Activated CD4-positive, alpha-beta T cell treated with anti-CD3 and anti-CD28 coated beads for 24 hours (primary cell): ENCODE results near the gene MVB12B.
"Not testable (repeated sequence)": the region's sequence is repeated elsewhere in the genome, so short reads cannot be mapped to it uniquely, and the experiment has no call there.

Experiments
- DNase-seq, 2 donors: peaks; one replicate each; pipeline ENCODE4 v3.0.0-alpha.2; 2020; ENCODE audit warnings: low read depth in 2 of 2

MVB12B gene

DNA sequence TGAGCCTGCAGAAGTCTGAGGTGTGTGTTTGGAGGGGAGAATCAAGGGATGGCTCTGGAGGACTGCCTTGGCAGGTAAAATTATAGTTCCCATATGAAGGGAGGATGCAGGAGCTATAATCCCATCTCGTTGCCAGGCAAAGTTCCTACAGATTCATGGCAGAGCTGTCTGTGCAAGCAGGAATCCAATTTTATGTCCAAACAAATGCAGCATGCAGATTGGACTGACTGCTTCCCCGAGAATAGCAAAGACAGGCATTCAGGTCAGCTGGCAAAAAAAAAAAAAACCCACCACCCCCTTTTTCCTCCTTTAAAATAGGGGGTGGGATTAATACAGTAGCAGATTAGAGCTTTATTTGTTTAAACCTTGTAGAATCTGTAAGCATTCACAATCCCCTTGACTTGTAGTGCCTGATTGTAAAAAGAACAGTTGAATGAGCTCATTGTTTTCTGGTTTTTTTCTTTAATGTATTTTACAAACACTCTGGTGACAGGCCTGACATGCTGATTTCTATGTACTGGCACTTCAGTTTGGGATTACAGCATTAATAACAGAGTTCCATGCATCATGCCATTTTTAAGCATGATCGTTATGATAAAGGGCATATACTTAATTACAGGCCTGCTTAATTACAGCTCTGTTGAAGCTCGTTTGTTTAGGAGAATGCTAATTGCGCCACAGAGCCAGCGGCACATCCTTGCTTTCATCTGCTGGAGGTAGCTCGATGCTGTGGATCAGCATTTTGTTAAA, 145.7 kb downstream of the MVB12B start:
- no peak for DNase-seq

- DNase-seq, result no peak
Measured at GRCh38 chr9:126472948-126473298, 146.3 kb downstream of the MVB12B start.

DNA sequence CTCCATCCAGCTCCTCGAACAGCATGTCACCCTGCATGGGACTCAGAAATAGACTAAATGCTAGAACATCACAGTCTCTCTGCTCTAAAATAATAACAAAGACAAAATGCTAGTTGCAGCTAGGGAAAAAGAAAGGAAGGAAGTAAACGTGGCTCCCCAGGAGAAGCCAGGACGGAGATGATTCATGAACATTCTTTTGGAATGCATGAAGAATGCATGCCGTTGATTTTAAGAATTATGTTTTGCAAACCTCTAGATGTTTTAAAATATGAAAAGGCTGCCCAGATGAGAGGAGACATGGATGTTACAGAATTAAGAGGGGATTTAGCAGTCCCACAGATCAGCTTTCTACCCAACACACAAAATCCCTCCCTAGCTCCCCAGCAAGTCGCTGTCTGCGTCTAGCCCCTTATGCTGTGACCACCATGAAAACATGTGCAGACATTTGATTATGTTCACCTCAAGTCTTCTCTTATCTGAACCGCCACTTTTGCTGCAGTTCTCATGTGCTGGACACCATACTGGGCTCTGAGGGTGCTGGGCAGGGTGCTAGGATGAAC, 147.7 kb downstream of the MVB12B start:
- DNase-seq, result no peak

- DNase-seq, result no peak
Measured at GRCh38 chr9:126474786-126475485, 148.3 kb downstream of the MVB12B start.

DNA sequence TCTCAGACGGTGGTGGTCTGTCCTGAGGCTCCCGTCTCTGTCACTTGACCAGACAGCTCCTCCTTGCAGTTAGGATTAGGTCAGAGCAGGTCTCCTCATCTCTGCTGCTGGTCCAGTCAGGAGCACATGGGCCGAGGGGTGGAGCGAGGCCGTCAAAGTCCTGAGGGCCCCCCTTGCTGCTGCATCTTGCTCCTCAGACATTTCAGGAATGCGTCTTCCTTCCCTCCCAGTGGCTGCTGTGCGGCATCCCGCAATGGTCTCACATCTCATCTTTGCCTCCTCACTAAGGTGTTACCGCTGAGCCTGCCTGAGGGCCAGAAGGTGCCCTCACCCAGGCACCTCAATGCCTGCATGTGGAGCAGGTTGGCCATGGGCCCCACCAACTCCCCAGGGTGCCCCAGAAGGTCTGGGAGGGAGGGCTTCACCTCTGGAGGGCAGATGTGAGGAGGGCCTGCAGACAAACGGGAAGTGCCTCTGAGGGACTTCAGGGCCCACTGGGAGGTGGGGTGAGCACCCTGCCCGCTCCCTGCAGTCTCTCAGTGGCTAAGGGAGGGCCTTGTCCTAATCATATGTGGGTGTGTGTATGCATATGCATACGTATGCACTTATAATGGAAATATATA, 149.4 kb downstream of the MVB12B start:
- DNase-seq, result no peak

DNA sequence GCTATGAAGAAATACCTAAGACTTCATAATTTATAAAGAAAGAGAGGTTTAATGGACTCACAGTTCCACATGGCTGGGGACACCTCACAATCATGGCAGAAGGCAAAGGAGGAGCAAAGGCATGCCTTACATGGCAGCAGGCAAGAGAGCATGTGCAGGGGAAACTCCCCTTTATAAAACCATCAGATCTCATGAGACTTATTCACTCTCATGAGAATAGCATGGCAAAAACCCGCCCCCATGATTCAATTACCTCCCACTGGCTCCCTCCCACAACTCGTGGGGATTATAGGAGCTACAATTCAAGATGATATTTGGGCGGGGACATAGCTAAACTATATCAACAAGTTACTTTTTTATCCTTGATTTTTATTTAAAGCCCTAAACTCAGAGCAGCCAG, 150.8 kb downstream of the MVB12B start:
- not testable (repeated sequence) for DNase-seq

- no peak for DNase-seq
Measured at GRCh38 chr9:126478216-126478981, 151.8 kb downstream of the MVB12B start.

- DNase-seq, result no peak
Measured at GRCh38 chr9:126479515-126479914, 152.9 kb downstream of the MVB12B start.

DNA sequence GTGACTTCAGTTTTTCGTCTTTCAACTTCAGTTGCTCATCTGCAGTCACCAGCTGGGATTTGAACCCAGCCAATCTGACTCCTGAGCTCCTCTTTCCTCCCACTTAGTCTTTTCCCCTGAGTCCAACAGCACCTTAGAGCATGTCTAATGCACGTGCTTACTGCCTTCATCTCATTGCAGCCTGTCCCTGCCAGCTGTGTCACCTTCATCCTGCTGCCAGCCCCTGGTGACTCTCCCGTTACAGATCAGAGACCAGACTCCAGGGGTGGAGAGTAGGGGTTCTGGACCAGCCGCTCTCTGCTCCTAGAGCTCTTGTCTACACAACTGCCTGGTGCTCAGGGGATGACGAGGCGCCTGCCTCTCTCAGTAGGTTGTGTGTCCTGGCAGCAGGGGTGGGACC, 154.2 kb downstream of the MVB12B start:
- no peak for DNase-seq

- DNase-seq, result no peak
Measured at GRCh38 chr9:126481862-126482261, 155.2 kb downstream of the MVB12B start.

- DNase-seq, result no peak
Measured at GRCh38 chr9:126482361-126483044, 155.9 kb downstream of the MVB12B start.

- no peak for DNase-seq
Measured at GRCh38 chr9:126483468-126484073, 156.9 kb downstream of the MVB12B start.

DNA sequence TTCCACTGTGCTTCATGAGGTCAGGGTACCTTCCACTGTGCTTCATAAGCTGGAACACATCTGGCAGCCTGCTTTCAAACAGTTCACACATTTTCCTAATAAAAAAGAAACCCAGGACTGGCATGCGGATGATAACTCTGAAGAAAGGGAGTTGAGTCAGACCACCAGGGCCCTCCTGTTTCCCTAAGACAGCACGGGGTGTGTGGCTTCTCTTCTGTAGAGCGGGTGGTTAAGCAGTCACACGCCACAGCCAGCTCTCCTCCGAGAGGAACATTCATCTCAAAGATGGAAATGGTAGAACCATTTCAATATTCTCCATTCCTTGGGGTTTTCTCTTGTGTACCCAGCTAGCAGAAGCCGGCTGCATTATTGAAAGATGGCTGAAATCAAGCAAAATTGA, 159.0 kb downstream of the MVB12B start:
- no peak for DNase-seq

GRCh38 chr9:126486276-126486675, 159.6 kb downstream of the MVB12B start:
- DNase-seq, result no peak

DNA sequence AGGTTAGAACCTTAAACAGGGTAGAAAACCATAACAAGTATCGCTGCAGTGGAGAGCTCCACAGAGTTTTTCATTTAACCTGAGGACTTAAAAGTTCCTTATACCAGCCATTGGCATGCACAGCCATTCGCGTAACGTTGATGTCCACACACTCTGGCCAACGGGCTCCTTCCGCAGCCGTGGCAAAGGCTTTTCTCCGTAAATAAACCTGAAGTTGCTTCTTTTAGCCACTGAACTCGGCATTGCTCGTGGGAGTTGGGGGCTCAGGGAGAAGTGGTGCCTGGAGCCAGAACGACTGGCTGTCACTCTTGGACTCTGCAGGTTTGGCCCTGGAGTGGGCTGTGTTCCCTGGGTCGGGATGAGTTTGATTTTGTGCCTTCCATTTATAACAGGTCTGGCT, 161.2 kb downstream of the MVB12B start:
- no peak for DNase-seq

DNA sequence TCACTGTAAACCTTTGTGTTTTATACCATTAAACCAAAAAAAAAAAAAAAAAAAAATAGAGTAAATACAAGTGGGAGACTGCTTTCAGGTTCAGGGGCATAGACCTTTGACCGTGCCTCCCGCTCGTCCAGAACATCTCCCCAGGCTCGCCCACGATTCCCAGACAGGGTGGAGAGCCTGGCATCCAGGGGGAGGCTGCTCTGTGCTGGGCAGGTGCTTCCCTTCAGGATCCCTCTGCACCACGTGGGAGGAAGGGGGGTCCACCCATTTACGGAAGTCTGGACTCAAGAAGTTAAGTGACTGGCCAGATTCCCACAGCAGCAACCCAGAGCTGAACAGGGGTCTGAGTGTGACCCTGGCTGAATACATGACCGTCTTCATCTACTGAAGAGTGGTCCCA, 161.7 kb downstream of the MVB12B start:
- DNase-seq, result no peak

DNA sequence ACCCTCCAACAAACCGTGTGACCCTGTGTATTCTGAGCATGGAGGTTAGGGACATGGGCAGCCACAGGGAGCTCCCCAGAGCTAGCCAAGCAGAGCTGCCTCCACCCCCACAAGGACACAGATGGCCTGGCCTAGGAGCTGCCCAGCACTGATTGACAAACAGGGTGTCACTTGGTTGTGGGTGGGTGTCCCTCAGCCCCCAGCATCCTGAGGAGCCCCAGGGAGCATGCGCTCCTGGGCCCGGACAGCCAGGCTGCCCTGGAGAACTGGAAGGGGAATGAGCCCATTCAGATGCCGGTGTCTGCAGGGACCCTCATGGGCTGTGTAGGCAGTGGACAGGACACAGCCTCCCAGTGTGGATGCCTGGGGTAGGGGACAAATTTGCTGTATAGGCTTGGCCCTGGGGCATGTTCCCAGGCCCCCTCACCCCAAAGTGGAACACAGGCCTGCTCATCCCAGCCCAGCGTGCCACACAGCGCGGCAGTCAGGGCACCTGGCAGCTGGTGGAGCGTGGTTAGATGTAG, 162.3 kb downstream of the MVB12B start:
- DNase-seq, result no peak

GRCh38 chr9:126489581-126490213, 163.1 kb downstream of the MVB12B start:
- DNase-seq, result no peak

GRCh38 chr9:126490214-126490631, 163.6 kb downstream of the MVB12B start:
- DNase-seq, result no peak

GRCh38 chr9:126490871-126491567, 164.4 kb downstream of the MVB12B start:
- peak in 1 of 2 donors; percentile 54 for DNase-seq
